NB4 (cell line): ENCODE results near the gene ITM2A.

ENCODE experiments used
- DNase-seq: peaks from one replicate; pipeline ENCODE4 v3.0.0; 2010; ENCODE audit warnings: low read depth
- H3K4me3 ChIP-seq: one replicate; pipeline ENCODE4 v1.5.1; 2011; ENCODE audit warnings: mild to moderate bottlenecking, low read depth, low read length, moderate library complexity
- MYC ChIP-seq: IDR thresholded peaks from 2 replicates; pipeline ENCODE4 v1.6.1; 2011; ENCODE audit warnings: low read depth, low read length
- POLR2A ChIP-seq: IDR thresholded peaks from 2 replicates; pipeline ENCODE4 v1.6.1; 2011; ENCODE audit warnings: mild to moderate bottlenecking; ENCODE audit not compliant: insufficient read length; ENCODE audit errors: extremely low read depth
- TF ChIP-seq, protein P1 (sequence below): IDR thresholded peaks from 2 replicates; pipeline ENCODE4 v1.6.1; 2011; ENCODE audit warnings: low read depth, low read length
- TF ChIP-seq, protein P2 (sequence below): IDR thresholded peaks from one replicate; pipeline ENCODE4 v1.5.1; 2012; ENCODE audit warnings: low read depth, low read length

Gene ITM2A

DNA sequence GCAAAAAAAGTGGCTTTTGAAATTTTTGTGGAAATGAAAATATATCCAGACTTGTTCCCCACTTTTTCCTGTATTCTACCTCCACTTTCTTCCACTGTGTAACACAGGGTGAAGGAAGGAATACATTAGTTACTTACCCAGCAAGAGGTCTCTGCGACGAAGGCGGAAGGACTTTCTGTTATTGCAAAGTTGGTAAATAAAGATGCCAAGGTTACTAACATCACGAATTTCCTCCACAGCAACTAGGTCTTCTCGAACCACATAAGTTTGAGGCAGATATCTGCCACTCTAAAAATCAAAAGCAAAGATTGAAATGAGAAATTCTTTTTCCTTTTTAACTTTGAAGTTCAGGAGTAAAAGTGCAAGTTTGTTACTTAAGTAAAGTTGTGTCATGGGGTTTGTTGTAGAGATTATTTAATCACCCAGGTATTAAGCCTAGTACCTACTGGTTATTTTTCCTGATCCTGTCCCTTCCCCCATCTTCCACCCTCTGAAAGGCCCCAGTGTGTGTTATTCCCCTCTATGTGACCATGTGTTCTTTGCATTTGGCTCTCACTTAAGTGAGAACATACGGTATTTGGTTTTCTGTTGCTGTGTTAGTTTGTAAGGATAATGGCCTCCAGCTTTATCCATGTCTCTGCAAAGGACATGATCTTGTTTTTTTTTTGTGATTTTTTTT lies 5.8 kb downstream of the ITM2A start:
- DNase-seq = no peak
- TF ChIP-seq POLR2A (no peak), MYC (no peak)
- TF ChIP-seq, protein P1, sequence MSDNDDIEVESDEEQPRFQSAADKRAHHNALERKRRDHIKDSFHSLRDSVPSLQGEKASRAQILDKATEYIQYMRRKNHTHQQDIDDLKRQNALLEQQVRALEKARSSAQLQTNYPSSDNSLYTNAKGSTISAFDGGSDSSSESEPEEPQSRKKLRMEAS = no peak
- TF ChIP-seq, protein P2, sequence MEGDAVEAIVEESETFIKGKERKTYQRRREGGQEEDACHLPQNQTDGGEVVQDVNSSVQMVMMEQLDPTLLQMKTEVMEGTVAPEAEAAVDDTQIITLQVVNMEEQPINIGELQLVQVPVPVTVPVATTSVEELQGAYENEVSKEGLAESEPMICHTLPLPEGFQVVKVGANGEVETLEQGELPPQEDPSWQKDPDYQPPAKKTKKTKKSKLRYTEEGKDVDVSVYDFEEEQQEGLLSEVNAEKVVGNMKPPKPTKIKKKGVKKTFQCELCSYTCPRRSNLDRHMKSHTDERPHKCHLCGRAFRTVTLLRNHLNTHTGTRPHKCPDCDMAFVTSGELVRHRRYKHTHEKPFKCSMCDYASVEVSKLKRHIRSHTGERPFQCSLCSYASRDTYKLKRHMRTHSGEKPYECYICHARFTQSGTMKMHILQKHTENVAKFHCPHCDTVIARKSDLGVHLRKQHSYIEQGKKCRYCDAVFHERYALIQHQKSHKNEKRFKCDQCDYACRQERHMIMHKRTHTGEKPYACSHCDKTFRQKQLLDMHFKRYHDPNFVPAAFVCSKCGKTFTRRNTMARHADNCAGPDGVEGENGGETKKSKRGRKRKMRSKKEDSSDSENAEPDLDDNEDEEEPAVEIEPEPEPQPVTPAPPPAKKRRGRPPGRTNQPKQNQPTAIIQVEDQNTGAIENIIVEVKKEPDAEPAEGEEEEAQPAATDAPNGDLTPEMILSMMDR = no peak
- no peak overlapping the region for H3K4me3 ChIP-seq

DNA sequence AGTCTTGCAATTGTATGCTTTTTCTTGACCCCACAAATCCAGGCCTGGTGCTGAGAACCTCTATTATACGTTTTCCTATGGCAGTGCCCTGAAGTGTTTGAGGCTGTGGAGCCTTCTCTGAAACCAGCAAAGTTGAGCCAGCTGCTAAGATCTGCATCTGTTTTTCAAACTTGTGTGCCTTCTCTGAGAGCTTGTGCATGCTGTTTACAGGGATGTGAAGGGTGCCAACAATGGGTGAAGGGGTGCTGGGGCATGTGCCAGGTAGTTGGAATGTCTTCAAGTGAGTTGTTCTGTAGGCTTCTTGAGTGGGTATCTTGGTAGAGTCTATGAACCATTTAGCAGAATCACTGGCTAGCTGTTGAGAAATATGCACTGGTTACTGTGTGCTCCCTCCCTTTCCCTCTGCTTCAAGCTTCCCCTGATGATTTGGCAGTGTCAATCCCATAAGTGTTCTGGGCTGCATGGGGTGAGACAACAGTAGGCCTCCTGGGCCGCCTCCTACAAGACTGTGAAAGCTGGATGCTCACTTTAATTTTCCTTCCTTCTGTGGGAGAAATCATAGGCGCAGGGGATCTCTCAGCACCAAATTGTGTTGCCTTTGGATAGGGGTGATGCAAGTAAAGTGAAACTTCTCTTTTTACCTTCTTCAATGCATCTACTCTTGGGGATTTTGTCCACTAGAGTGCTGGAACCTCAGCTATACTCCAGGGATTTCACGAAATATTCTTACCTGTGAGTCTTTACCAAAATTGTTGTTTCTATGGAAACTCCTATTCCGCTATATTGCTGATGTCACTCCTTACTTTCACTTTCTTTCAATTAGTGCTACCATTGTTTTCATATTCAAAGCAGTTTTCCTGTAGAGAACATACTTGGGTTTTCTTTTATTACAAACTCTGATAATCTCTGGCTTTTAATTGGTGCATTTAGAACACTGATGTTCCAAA lies 30.0 kb downstream of the ITM2A start:
- no peak for DNase-seq
- H3K4me3 ChIP-seq = no peak overlapping the region
- TF ChIP-seq, protein P2 = no peak
- TF ChIP-seq POLR2A (no peak), MYC (no peak)
- TF ChIP-seq, protein P1 = no peak

DNA sequence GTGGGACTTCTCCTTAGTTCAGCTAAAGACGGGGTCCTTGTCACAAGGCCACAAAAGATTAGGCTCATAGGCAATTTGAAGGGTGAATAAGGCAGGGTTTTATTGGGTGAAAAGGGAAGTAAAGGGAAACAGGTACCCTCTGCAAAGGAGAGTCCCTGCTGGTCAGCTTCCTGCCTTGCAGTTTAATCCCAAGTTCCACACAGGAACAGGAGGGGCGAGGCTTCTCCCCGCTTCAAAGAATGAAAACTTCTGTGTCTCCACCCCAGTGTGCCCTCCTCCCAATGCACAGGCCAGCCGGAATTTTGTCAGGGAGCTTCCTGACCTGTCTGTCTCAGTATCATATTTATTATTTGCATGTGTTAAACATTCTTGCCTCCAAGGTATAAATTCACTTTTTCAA lies 37.1 kb downstream of the ITM2A start:
- TF ChIP-seq MYC = no peak
- TF ChIP-seq, protein P1 = no peak
- H3K4me3 ChIP-seq = no peak overlapping the region
- no peak for DNase-seq

DNA sequence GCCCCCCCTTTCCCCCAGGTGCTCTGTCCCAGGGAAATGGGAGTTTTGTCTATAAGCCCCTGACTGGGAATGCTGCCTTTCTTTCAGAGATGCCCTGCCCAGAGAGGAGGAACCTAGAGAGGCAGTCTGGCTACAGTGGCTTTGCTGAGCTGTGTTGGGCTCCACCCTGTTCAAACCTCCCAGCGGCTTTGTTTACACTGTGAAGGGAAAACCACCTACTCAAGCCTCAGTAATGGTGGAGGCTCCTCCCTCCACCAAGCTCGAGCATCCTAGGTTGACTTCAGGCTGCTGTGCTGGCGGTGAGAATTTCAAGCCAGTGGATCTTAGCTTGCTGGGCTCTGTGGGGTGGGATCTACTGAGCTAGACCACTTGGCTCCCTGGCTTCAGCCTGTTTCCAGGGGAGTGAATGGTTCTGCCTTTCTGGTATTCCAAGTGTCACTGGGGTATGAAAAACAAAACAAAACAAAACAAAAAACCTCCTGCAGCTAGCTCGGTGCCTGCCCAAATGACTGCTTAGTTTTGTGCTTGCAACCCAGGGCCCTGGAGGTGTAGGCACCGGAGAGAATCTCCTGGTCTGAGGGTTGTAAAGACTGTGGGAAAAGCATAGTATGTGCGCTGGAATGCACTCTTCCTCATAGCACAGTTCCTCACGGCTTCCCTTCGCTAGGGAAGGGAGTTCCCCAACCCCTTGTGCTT lies 41.7 kb downstream of the ITM2A start:
- no peak overlapping the region for H3K4me3 ChIP-seq
- TF ChIP-seq, protein P2 = no peak
- TF ChIP-seq POLR2A (no peak), MYC (no peak)
- TF ChIP-seq, protein P1 = no peak
- no peak for DNase-seq
